ACHN (cell line): Measurements from ENCODE around the gene ZNF283.
"Not testable (repeated sequence)": the region's sequence is repeated elsewhere in the genome, so short reads cannot be mapped to it uniquely, and the experiment has no call there.

Source experiments
- DNase-seq: peaks from one replicate; pipeline ENCODE4 v3.0.0-alpha.2; 2015
- in situ Hi-C: cut with HindIII; loops from 2 replicates; pipeline ENCODE4 v1.10.0; 2017; ENCODE audit warnings: low sequenced_read_pairs, low pct_ligation_motif_present, low pct_unique_long_range_greater_than_20kb

ZNF283 gene

DNA sequence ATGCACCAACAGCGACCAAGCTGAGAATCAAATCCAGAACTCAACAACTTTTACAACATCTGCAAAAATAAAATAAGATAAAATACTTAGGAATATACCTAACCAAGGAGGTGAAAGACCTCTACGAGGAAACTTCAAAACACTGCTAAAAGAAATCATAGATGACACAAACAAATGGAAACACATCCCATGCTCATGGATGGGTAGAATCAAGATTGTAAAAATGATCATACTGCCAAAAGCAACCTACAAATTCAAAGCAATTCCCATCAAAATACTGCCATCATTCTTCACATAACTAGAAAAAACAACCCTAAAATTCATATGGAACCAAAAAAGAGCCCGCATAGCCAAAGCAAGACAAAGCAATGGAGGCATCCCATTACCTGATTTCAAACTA lies 3.3 kb upstream of the ZNF283 start:
- in situ Hi-C loops, DNase-seq: not testable (repeated sequence)

DNA sequence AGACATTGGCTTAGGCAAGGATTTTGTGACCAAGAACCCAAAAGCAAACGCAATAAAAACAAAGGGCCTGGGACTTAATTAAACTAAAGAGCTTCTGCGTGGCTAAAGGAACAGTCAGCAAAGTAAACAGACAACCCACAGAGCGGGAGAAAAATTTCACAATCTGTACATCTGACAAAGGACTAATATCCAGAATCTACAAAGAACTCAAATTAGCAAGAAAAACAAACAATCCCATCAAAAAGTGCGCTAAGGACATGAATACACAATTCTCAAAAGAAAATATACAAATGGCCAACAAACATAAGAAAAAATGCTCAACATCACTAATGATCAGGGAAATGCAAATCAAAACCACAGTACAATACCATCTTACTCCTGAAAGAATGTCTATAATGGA lies 2.5 kb upstream of the ZNF283 start:
- in situ Hi-C loops, result not testable (repeated sequence)

DNA sequence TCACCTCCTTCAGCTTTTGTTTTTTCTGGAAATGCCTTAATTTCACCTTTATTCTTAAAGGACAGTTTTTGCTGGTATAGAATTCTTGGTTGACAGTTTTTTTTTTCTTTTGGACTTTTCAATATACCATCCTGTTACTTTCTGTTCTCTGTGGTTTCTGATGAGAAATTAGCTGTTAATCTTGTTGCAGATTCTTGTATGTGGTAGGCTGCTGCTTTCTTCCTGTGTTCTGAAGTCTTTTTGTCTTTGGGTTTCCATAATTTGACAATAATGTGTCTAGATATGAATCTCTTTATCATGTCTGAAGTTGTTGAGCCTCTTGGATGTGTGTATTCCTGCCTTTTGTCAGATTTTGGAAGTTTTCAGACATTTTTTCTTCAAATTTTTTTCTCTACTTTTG lies 12.0 kb downstream of the ZNF283 start:
- DNase-seq, result no peak
- in situ Hi-C loops, result no loop called here

More for the DNA sequence above, 2.5 kb upstream of the ZNF283 start:
- not testable (repeated sequence) for DNase-seq

DNA sequence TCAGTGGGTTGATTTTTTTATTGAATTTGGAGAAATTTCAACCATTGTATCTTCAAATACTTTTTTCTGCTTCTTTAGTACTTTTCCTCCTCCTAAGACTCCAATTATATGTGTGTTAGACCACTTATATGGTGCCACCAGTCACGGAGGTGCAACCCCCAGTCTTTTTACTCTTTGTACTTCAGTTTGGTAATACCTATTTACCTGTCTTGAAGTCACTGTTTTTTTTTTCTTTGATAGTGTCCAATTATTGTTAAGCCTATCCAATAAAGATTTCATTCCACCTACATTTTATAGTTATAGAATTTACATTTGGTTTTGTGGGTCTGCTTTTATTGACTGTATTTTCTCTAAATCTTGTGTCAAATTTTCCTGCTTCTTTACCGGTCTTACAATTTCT lies 14.9 kb downstream of the ZNF283 start:
- in situ Hi-C loops, result no loop called here

DNA sequence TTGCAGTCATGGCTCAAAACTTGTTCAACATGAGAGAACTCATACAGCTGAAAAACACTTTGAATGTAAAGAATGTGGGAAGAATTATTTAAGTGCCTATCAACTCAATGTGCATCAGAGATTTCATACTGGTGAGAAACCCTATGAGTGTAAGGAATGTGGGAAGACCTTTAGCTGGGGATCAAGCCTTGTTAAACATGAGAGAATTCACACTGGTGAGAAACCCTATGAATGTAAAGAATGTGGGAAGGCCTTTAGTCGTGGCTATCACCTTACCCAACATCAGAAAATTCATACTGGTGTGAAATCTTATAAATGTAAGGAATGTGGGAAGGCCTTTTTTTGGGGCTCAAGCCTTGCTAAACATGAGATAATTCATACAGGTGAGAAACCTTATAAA lies 20.1 kb downstream of the ZNF283 start:
- in situ Hi-C loops, result no loop called here

More for the DNA sequence above, 14.9 kb downstream of the ZNF283 start:
- DNase-seq, result no peak

DNA sequence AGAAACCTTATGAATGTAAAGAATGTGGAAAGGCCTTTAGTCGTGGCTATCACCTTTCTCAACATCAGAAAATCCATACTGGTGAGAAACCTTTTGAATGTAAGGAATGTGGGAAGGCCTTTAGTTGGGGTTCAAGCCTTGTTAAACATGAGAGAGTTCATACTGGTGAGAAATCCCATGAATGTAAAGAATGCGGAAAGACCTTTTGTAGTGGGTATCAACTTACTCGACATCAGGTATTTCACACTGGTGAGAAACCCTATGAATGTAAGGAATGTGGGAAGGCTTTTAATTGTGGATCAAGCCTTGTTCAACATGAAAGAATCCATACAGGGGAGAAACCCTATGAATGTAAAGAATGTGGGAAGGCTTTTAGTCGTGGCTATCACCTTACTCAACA lies 20.8 kb downstream of the ZNF283 start:
- in situ Hi-C loops, result no loop called here

More for the DNA sequence above, 20.1 kb downstream of the ZNF283 start:
- DNase-seq, result no peak

DNA sequence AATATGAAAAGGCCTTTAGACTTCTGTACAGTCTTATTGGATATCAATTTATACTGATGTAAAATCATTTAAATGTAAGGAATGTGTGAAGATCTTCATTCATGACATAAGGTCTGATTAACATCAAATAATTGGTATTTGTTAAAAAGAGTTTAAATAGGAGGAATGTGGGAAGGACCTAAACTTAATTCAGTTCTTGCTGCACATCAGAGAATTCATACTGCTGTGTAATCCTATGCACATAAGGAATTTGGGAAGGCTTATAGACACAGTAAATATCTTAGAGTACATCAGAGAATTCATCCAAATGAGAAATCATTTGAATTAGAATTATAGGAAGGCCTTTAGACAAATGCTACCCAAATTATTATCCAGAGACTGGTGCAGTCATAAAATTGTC lies 21.7 kb downstream of the ZNF283 start:
- in situ Hi-C loops, result no loop called here
- DNase-seq, result no peak

More for the DNA sequence above, 20.8 kb downstream of the ZNF283 start:
- no peak for DNase-seq

DNA sequence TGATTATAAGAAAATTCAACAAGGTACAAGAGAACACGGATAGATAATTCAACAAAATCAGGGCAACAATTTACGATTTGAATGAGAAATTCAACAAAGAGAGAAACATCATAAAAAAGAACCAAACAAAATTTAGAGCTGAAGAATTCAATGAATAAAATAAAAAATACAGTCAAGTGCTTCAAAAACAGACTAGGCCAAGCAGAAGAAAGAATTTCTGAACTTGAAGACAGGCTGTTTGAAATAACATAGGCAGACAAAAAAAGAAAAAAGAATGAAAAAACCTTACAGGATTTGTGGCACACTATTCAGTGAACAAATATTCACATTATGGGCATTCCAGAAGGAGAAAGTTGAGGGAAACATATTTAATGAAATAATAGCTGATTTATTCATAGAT lies 31.1 kb downstream of the ZNF283 start:
- DNase-seq, result no peak
- in situ Hi-C loops, result no loop called here

DNA sequence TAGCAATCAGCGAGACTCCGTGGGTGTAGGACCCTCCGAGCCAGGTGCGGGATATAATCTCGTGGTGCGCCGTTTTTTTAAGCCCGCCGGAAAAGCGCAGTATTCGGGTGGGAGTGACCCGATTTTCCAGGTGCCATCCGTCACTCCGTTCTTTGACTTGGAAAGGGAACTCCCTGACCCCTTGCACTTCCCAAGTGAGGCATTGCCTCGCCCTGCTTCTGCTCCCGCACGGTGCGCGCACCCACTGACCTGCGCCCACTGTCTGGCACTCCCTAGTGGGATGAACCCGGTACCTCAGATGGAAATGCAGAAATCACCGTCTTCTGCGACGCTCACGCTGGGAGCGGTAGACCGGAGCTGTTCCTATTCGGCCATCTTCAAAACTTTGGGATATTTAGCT lies 39.8 kb downstream of the ZNF283 start:
- DNase-seq, in situ Hi-C loops: not testable (repeated sequence)

DNA sequence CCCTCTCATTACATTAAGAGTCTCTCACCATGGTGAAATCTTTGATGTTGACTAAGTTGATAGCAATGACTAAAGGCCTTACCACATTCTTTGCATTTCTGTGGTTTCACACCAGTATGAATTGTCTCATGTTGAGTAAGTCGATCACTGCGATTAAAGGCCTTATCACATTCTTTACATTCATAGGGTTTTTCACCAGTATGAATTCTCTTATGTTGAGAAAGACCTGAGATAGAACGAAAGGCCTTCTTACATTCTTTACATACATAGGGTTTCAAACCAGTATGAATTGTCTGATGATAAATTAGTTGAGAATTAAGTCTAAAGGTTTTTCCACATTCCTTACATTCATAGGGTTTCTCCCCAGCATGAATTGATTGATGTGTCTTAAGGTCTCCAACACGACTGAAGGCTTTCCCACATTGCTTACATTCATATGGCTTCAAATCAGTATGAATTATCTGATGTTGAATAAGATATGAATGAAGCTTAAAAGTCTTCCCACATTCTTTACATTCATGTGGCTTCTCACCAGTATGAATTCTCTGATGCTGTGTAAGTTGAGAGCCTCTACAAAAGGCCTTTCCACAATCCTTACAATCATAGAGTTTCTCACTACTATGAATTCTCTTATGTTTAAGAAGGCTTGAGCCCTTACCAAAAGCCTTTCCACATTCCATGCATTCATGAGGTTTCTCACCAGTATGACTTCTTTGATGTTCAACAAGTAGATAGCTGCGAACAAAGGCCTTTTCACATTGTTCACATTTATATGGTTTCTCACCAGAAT lies 45.6 kb downstream of the ZNF283 start:
- in situ Hi-C loops, result no loop called here
- peak; percentile 1 for DNase-seq

DNA sequence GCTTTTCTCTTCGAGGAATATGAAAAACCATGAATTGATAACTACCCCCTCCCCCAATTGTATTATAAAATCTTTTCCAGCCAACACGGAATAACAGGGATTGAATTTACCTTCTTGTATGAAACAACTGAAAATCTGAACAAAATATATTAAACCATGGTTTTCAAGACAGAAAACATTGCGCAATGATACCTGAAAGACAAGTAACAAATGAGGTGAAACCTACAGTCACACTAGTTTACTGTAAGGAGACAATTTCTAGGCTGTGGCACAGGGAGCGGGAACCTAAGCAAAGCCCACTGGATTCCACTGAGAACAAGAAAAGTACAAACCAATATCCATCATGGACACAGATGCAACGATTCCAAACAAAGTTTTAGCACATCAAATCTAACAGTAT lies 53.4 kb downstream of the ZNF283 start:
- no peak for DNase-seq
- in situ Hi-C loops, result no loop called here

DNA sequence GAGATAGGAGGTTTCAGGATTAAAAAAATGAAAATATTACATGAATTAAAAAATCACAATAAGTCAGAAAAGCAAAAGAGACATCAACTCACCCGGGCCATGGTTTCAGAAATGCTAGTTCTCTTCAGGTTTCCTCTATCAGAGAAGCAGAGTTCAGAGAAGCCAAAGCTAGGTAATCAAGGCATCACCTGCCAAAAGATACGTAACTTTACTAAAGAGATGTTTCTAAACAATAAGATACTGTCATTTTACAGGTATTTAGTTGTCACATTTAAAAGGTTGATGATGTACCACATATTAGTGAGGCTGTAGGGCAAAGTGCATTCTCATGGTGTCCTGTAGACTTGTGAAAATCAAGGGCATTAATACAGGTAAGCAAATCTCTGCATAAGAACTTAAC lies 56.7 kb downstream of the ZNF283 start, which contains the start of gene ZNF404:
Gene ZNF404 (minus strand): TSS at position 101 of the 400 bp plus-strand sequence.
- in situ Hi-C loops, result no loop called here
- no peak for DNase-seq

DNA sequence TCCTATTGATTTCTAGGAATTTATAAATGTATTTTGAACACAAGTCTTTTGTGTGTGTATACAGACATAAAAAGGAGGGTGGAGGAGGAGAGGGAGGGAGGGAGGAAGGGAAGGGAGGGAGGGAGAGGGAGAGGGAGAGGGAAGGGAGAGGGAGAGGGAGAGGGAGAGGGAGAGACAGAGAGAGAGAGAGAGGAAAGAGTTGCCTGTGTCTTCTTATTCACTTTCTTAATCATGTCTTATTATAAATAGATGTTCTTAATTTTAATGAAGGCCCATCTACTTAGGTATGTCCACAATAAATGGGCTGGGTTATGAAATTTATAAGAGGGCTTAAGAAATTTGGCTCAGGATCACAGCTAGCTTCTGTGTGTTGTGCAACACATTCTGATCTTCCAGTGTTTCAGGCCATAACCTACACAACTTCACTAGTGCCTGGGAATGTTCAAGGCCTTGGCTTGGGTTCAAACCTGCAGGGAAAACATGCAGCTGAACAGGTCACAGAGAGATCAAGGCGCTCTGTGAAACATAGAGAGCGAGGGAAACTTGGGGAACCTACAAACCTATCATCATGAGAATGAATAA lies 68.7 kb downstream of the ZNF283 start:
- no peak for DNase-seq
- in situ Hi-C loops, result no loop called here
